ENCODE data around the gene CD300LD. TPM values are rescaled to one million over a fixed set of nuclear protein-coding genes. Genes with fewer than 3 reads are reported as not detected.
"Not testable (repeated sequence)": the region's sequence is repeated elsewhere in the genome, so short reads cannot be mapped to it uniquely, and the experiment has no call there.

The CD300LD gene
- not detected for polyA plus RNA-seq (2012; ENCODE audit: insufficient read depth, insufficient read length)

DNA sequence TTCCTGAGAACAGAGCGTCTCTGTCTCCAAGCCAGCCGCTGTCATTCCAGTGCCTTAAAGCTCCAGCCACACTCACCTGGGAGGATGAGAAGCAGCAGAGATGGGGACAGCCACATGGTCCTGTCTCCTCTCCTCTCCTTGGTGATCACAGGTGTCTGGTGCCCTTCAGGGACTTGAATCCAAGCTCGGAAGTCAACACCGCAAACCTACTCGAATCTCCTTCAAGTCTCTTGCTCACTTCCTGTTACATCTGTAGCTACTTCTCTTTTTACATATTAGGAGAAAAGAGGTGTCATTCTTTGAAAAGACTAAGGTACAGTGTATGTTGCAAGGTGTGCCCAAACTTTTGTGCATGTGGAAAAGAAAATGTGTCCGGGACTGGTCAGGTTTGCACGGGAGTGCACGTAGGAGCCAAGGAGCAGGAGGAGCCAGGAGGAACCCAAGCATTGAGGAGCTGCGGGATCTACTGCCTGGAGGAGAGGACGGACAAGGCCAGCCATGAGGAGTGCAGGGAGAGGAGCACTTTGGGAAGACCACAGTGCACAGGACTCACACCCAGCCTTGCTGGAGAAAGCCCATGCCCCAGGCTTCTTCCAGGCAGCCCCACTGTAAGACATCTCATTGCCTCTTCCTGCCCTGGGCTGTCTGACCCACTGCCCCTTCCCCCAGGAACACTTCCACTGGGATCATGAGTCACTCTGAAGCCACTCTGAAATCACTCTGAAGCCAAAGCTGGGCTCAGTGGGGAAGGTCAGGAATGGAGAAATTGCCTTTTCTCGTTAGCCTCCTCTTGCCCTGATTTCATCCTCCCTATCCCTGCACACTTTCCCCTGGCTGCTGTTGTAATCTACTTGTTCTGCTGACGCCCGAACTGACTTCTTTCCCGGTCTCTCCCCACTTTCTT, at the start of gene CD300LD:
CD300LD (minus strand) TSS at position 197 of the 904 bp plus-strand sequence; CDS start at position 116, 81 bp downstream.
- H3K4me3 ChIP-seq (ENCODE audit: low read length), result no peak within 1 kb of the TSS
- no peak for DNase-seq (ENCODE audit: low read depth, low spot score)

- no peak for DNase-seq (ENCODE audit: low read depth, low spot score)
- H3K4me3 ChIP-seq (ENCODE audit: low read length), result no peak overlapping the region
Observed at GRCh38 chr17:74641224-74641957, 49.3 kb upstream of the CD300LD start.

DNA sequence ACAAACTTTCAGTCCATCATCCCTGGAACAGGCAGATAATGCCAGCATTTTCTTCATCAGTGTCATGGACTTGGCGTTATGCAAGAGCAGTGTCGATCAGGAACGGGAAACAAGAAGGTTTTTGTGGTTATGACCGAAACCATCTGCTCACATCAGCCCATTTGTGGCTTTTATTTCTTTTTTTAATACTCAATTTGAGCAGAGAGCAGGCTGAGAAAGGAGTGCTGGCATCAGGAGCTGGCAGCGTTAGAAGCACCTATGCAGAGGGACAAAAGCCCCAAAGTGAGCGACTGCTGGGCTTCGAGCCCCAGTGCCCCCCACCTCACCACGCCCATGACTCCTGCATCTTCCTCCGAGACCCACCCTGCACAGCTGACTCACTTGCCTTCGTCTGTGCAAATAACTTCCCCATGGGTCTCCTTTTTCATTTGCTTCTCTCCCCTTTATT, 47.6 kb upstream of the CD300LD start:
- peak; percentile 16 for DNase-seq (ENCODE audit: low read depth, low spot score)
- no peak overlapping the region for H3K4me3 ChIP-seq (ENCODE audit: low read length)

- no peak for DNase-seq (ENCODE audit: low read depth, low spot score)
- H3K4me3 ChIP-seq (ENCODE audit: low read length), result no peak overlapping the region
Observed at GRCh38 chr17:74637926-74638325, 45.8 kb upstream of the CD300LD start.

GRCh38 chr17:74637265-74637664, 45.2 kb upstream of the CD300LD start:
- no peak for DNase-seq (ENCODE audit: low read depth, low spot score)
- no peak overlapping the region for H3K4me3 ChIP-seq (ENCODE audit: low read length)

- not testable (repeated sequence) for DNase-seq (ENCODE audit: low read depth, low spot score); H3K4me3 ChIP-seq (ENCODE audit: low read length)
Observed at GRCh38 chr17:74636541-74637085, 44.5 kb upstream of the CD300LD start.

DNA sequence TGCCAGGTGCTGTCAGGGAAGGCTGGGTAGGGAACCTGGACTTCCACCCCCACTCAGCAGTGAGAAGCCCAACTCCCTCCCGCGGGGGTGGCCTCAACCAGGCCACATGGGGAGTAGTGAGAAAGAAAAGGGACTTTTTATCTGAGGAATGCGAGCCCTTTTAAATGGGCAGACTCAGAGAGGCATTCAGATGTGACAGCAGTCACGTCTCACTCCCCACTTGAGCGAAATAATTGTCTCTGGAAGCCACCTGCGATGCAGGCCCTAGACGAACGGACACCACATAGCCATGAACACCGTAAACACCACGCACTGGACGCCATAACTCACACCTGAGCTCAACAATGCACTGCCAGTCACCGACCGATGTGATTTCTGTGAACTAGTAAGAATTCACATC, 43.3 kb upstream of the CD300LD start:
- no peak for DNase-seq (ENCODE audit: low read depth, low spot score)
- no peak overlapping the region for H3K4me3 ChIP-seq (ENCODE audit: low read length)

GRCh38 chr17:74633326-74633725, 41.2 kb upstream of the CD300LD start:
- H3K4me3 ChIP-seq (ENCODE audit: low read length), result no peak overlapping the region
- DNase-seq (ENCODE audit: low read depth, low spot score), result no peak

DNA sequence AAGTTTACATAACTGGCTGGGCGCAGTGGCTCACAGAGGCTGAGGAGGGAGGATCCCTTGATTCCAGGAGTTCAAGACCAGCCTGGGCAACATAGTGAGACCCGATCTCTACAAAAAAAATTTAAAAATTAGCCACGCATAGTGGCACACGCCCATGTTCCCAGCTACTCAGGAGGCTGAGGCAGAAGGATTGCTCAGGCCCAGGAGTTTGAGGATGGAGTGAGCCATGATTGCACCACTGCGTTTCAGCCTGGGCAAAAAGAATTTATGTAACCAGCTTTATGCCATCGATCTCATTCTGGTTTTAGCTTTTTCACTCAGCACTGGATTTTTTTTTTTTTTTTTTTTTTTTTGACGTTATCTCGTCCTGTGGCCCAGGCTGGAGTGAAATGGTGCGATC, 40.5 kb upstream of the CD300LD start:
- no peak for DNase-seq (ENCODE audit: low read depth, low spot score)
- H3K4me3 ChIP-seq (ENCODE audit: low read length), result no peak overlapping the region

DNA sequence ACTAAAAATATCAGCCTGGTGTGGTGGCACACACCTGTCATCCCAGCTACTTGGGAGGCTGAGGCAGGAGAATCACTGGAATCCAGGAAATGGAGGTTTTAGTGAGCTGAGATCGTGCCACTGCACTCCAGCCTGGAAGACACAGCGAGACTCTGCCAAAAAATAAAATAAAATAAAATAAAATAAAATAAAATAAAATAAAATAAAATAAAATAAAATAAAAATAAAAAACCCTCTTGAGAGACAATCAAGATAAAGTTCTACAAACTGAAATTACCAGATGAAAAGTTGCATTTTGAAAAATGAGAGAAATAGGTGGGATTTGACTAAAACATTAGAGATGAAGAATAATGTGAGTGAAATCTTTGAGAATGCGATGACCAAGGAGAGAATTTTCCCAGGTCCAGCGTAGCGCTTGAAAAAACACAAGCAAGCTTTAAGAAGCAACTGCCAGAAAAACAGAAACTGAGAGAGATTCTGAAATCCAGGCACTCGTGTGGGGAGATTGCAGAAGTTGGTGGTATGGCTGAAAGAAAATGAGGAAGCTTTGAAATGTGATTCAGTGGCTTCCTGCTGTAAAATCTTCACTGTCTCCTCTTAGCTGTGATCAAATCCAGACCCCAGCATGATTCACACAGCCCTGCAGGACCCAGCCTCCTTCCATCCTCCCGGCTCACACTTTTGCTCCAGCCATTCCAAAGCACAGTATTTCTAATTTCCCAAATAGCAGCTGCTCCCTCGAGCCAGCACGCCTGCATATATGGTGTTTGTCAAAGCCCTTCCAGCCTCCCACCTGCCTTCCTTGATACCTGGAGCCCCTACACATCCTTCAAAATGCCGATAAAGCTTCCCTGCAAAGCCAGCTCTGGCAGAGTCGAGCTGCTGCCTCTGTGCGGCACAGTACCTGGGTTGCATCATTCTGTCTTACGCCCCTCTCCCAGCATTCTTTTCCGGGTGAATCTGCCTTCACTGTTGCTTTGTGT, 39.7 kb upstream of the CD300LD start:
- H3K4me3 ChIP-seq (ENCODE audit: low read length), result no peak overlapping the region
- no peak for DNase-seq (ENCODE audit: low read depth, low spot score)

DNA sequence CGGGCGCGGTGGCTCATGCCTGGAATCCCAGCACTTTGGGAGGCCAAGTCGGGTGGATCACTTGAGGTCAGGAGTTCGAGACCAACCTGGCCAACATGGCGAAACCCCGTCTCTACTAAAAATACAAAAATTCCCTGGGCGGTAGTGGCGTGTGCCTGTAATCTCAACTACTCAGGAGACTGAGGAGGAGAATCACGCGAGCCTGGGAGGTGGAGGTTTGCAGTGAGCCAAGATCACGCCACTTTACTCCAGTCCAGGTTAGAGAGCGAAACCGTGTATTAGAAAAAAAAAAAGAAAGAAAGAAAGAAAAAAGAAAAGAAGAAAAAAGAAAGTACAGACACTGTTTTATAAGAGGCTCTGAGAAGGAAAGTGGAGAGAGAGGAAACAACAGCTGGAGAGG, 38.2 kb upstream of the CD300LD start:
- DNase-seq (ENCODE audit: low read depth, low spot score); H3K4me3 ChIP-seq (ENCODE audit: low read length): not testable (repeated sequence)

DNA sequence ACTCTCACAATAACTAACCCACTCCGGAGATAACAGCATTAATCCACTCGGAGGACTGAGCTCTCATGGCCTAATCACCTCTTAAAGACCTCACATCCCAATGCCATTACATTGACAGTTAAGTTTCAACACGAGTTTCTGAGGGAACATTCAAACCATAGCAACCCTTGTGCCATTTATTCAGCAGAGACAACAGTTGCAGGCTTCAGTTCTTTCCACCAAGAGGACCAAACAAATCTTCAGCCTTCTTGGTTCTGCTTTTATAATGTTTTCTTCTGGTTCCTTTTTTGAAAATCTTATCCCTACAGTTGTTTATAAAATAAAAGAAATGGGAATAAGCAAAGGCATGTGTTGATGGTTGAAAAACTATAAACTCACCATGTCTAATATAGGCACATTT, 33.6 kb upstream of the CD300LD start:
- DNase-seq (ENCODE audit: low read depth, low spot score), result no peak
- no peak overlapping the region for H3K4me3 ChIP-seq (ENCODE audit: low read length)

- no peak for DNase-seq (ENCODE audit: low read depth, low spot score)
- H3K4me3 ChIP-seq (ENCODE audit: low read length), result no peak overlapping the region
Observed at GRCh38 chr17:74624131-74624530, 32.0 kb upstream of the CD300LD start.

GRCh38 chr17:74623693-74624093, 31.6 kb upstream of the CD300LD start, which contains the start of gene CD300E:
Gene CD300E (minus strand): TSS chr17:74623738. CDS start chr17:74623621, 117 bp downstream.
- no peak within 1 kb of the TSS for H3K4me3 ChIP-seq (ENCODE audit: low read length)
- DNase-seq (ENCODE audit: low read depth, low spot score), result no peak

- no peak overlapping the region for H3K4me3 ChIP-seq (ENCODE audit: low read length)
- DNase-seq (ENCODE audit: low read depth, low spot score), result no peak
Observed at GRCh38 chr17:74619077-74619673, 27.1 kb upstream of the CD300LD start.

DNA sequence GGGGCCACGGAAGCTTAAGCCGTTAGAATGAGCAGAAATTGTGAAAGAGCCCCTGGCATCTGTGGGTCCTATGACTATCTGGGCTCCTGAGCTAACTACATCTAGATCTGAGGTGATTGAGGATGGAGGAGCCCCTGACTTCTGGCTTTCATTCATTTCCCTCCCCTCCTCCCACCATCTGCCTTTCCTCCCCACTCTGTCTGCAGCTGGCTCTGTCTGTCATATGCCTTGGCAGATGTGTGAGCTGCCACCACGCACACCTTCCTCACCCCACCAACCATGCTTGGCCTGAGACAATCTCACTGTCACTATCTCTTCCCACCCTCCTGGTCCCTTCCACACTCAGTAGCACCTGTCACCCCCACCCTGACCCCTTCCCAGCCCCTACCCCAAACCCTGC, 26.4 kb upstream of the CD300LD start:
- DNase-seq (ENCODE audit: low read depth, low spot score), result no peak

GRCh38 chr17:74616696-74617095, 24.6 kb upstream of the CD300LD start:
- no peak overlapping the region for H3K4me3 ChIP-seq (ENCODE audit: low read length)
- DNase-seq (ENCODE audit: low read depth, low spot score), result no peak

More for the DNA sequence above, 26.4 kb upstream of the CD300LD start:
- no peak overlapping the region for H3K4me3 ChIP-seq (ENCODE audit: low read length)

- no peak for DNase-seq (ENCODE audit: low read depth, low spot score)
- no peak overlapping the region for H3K4me3 ChIP-seq (ENCODE audit: low read length)
Observed at GRCh38 chr17:74612046-74612445, 20.0 kb upstream of the CD300LD start.
